SH-SY5Y (cell line): Measurements from ENCODE around the gene KLHDC8B.

Source experiments
- GATA2 ChIP-seq: IDR thresholded peaks from 2 replicates; pipeline ENCODE4 v1.6.1; 2011; ENCODE audit warnings: mild to moderate bottlenecking, low read depth, low read length
- GATA3 ChIP-seq: IDR thresholded peaks from 2 replicates; pipeline ENCODE4 v1.6.1; 2011; ENCODE audit warnings: low read depth, mild to moderate bottlenecking, low read length, moderate library complexity

KLHDC8B gene

DNA sequence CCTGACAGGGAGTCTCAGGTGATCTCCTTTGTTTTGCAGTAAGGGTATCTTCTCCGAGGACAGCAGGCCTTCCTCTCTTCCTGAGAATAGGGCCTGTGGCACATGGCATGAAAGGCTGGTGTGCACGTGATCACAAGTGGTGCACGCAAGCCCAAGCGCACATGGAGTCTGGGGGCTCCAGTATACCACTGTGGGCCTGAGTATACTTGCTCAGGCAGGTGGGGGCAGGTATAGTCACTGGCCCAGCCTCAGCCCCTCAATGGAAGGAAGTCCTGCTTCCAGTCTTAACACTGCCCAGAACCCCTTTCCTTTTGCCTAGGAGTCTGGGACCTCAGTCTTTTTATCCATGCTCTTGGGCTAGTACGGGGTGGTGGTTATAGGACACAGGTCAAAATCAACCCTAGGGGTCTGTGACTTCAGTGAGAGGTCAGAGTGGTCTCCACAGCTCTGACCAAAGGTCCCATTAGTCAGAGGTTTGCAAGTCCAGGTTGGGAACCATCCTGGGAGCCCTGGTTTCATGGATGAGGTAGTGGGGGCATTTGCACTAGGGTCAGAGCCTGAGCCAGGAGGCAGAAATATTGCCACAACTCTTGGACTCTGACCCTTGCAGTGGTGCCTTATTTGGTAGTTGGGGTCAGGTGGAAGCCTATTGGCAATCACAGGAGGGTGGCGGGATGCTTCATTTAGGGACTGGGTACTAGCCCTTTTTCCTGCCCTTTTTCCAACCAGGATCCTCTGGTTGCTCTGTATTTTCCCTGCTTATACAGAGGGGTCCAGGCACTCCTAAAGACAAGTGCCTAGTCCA lies 4.4 kb upstream of the KLHDC8B start:
- TF ChIP-seq GATA2 (no peak), GATA3 (no peak)

DNA sequence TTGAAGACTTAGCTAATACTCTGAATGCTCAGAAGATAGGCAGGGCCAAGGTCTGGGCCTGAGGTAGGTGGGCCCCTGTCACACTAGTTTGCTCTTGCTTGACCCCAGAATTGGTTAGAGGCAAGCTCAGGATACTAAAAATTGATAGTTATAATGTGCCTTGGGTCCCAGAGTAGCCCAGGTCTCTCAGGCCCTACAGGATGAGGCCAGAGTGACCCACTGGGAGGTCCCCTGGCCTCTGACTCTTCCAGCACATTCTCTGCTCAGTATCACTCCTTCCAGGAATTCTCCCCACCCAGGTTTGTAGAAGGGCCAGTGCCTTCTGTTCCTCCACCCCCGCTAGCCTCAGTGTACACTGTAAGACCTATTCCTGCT lies 667 bp upstream of the KLHDC8B start:
- TF ChIP-seq GATA2 (no peak), GATA3 (no peak)

DNA sequence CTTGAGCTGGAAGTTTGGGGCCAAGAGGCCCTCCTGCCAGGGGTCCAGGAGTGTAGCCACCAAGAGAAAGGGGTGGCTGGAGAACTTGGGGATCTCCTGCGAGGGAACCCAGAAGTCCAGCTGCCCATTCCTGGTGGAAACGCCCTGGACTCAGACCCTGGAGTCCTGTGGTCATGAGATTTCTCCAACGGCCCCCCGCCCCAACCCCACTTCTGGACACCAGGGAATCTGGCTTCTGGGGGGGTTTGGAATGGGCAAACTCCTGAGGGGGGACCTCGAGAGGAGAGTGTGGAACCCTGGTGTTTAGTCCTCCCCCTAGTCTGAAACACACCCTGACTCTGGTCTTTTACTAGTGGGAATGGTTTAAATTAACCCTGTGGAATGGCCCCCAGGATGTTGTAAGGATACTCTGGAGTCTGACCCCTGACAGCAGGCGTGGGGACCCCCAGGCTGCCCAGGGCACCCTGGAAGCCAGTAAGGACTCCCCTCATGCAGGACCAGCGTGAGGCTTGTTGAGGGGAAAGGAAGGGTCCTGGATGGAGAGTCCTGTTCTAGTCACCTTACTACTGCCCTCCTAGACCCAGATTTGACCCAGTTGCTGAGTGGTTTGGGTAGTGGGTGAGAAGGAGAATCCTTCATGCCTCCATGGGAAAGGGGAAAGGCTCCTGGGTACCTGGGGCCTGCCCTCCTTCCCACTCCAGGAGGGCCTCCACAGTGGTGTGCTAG lies 540 bp downstream of the KLHDC8B start:
- TF ChIP-seq GATA2, result no peak
- TF ChIP-seq GATA3, result no peak

DNA sequence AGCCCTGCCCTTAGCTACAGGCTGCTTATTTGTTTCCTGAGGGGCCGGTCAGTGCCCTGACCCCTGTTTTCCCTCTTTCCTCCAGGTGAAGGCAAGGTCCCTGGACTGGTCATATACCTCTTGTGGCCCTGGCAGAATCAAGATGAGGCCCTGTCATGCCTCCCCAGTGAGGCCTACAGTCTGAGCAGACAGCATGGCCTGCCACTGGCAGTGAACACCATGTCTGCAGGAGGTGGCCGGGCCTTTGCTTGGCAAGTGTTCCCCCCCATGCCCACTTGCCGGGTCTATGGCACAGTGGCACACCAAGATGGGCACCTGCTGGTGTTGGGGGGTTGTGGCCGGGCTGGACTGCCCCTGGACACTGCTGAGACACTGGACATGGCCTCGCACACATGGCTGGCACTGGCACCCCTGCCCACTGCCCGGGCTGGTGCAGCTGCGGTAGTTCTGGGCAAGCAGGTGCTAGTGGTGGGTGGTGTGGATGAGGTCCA lies 1.2 kb downstream of the KLHDC8B start:
- TF ChIP-seq GATA3 (no peak), GATA2 (no peak)

DNA sequence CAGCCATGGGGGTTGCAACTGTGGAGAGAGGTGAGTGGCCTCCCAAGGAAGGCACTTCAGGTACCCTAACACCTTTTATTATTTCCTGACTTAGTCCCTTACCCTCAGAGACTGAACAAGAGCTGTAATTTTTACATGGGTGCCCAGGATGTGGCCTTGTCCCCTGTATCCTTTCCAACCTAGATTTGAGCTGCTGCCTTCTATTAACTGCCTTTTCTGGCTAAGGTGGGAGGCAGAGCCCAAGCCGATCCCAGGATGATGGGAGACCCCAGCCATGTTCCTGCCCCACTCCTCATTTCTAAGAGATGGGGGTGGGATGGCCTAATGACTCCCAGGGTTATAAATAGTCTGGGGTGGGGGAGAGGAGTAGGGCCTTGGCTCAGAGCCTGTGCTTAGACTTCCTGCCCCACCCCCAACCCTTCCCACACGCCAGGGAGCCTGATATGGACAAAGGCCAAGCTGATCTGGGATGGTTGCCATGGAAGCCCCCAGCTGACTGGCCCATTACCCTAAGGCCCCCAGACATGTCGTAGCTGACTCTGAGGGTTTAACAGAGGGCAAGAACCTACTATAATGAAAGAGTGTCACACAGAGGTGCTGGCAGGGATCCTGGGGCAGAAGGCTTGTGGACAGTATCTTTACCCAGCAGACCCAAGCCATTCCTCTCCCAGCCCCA lies 1.9 kb downstream of the KLHDC8B start:
- TF ChIP-seq GATA2 (peak; percentile 15; the same call in 1 of the 2 replicates), GATA3 (no peak)

DNA sequence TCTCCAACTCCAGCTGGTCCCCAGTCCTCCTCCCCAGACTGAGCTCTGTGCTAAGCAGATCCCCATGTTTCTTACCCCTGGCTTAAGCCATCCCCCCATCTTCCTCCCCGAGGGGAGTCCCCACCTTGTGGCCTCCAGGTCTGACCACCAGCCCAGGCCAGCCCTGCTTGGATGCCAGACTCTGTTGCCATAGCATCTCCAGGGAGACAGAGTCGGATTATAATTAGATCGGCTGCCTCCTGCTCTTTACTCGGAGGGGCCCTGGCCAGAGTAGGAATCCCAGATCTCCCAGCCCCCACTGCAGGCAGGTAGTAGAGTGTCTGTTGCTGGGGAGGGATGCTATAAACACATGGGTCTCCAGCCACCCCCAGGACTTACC lies 2.4 kb downstream of the KLHDC8B start:
- TF ChIP-seq GATA2 (no peak), GATA3 (no peak)

DNA sequence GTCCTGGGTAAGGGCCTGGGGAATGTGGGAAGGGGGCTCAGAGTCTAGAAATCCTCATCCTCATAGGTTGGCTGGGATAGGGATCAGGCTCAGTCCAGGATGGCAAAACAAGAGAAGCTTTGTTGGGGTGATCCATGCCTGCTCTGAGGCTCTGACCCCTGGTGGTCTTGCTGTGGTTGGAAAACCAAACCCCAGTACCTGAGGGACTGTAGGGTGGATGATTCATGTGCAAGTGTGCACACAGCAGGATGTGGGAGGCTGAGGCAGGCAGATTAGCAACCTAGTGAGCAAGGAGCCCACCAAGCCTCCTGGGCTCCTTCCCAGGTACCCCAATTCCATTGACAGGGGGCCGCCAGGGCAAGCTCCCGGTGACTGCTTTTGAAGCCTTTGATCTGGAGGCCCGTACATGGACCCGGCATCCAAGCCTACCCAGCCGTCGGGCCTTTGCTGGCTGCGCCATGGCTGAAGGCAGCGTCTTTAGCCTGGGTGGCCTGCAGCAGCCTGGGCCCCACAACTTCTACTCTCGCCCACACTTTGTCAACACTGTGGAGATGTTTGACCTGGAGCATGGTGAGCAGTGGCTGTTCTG lies 3.1 kb downstream of the KLHDC8B start:
- no peak for TF ChIP-seq GATA3
- no peak for TF ChIP-seq GATA2

DNA sequence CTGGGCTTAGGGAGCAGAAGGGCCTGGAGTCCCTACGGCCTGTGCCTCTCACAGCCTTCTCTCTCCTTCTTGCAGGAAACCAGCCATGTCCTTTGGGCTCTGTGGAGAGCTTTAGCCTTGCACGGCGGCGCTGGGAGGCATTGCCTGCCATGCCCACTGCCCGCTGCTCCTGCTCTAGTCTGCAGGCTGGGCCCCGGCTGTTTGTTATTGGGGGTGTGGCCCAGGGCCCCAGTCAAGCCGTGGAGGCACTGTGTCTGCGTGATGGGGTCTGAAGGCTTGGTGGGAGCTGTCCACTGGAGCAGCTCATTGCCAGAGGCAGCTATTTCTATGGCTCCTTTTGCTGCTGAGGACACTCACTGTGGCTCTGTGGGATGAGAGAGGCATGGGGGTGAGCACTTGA lies 4.1 kb downstream of the KLHDC8B start:
- TF ChIP-seq GATA3, result no peak
- TF ChIP-seq GATA2, result no peak

DNA sequence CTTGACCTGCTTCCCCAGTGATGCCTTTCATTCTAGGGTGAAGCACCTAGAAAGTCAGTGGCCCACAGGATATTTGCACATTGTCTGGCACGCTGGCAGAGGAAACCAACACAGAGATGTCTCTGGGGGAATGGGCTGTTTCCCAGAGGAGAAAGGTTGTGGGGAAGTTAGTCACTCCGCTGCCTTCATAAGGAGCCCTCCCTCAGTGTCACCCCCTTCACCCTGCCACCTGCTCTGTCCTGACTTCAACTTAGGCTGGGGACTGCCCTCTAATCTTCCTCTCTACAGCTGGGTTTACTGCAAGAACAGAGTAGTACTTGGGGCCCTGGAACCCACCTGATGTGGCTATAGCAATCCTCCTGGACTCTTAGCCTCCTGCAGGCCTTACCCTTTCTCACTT lies 5.7 kb downstream of the KLHDC8B start:
- TF ChIP-seq GATA2, result no peak
- no peak for TF ChIP-seq GATA3

DNA sequence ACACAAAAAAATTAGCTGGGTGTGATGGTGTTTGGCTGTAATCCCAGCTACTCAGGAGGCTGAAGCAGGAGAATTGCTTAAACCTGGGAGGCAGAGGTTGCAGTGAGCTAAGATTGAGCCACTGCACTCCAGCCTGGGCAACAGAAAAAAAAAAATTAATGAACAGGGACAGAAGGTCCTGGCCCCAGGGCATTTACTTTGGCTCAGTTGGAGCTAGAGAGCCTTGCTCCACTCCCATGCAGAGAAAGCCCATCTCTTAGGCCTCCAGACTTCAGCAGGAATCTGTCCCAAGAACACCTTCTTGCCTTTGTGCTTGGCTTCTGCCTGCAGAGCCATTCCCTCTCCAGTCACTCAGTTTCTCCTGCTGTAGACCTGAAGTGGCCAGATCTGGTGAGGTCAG lies 8.7 kb downstream of the KLHDC8B start:
- TF ChIP-seq GATA2, result no peak
- TF ChIP-seq GATA3, result no peak

DNA sequence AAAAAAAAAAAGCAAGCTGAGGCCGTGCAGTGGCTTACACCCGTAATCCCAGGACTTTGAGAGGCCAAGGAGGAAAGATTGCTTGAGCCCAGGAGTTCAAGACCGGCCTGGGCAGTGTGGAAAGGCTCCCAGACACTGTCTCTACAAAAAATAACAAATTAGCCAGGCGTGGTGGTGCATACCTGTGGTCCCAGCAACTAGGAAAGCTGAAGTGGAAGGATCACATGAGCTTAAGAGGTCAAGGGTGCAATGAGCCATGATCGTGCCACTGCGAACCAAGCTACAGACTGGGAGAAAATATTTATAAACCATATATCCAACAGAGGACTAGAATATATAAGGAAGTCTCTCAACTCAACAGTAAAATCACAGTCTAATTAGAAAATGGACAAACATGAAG lies 10.0 kb downstream of the KLHDC8B start:
- TF ChIP-seq GATA2 (no peak), GATA3 (no peak)

DNA sequence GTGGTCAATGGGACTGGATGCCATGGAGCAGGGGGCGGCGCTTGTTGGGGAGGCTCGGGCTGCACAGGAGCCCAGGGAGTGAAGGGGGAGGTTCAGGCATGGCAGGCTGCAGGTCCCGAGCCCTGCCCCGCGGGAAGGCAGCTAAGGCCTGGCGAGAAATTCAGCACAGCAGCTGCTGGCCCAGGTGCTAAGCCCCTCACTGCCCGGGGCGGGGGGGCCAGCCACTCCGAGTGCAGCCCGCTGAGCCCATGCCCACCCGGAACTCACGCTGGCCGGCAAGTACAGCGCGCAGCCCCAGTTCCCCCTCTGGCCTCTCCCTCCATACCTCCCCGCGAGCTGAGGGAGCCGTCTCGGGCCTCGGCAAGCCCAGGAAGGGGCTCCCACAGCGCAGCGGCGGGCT lies 11.3 kb downstream of the KLHDC8B start:
- TF ChIP-seq GATA3 (no peak), GATA2 (no peak)

DNA sequence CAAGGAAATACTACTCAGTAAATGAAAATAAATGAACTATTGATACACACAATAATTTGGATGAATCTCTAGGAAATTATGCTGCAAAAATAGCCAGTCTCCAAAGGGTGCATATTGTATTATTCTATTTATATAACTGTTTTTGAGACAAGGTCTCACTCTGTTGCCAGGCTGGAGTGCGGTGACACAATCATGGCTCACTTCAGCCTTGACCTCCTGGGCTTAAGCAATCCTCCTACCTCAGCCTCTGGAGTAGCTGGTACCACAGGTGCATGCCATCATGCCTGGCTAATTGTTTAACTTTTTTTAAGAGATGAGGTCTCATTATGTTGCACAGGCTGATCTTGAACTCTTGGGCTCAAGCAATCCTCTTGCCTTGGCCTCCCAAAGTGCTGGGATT lies 12.5 kb downstream of the KLHDC8B start:
- TF ChIP-seq GATA2, result no peak
- no peak for TF ChIP-seq GATA3

DNA sequence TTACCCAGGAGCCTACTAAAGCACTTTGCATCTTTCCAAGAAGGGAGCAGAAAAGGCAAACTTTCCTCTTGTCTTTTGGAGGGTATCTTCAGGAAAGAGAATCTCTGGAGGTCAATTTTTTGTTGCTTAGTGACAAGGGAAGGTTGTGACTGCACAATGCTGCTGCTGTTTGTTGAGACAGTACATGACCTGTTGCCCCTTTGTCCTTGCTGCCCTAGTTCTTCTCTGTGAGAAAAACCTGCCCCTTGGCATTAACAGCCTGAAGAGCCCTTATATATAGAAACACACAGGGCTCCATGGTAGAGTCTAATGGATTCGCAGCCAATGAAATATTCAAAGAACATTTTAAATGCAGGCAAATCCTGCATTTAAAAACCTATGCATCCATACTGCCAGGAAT lies 20.3 kb downstream of the KLHDC8B start:
- TF ChIP-seq GATA2 (no peak), GATA3 (no peak)
